Activated CD4-positive, alpha-beta T cell treated with anti-CD3 and anti-CD28 coated beads for 4 hours (primary cell): ENCODE measurements around the gene SH3BP5.

Experiments
- DNase-seq, 2 donors: peaks; one replicate each; pipeline ENCODE4 v3.0.0-alpha.2; 2020

The SH3BP5 gene

DNA sequence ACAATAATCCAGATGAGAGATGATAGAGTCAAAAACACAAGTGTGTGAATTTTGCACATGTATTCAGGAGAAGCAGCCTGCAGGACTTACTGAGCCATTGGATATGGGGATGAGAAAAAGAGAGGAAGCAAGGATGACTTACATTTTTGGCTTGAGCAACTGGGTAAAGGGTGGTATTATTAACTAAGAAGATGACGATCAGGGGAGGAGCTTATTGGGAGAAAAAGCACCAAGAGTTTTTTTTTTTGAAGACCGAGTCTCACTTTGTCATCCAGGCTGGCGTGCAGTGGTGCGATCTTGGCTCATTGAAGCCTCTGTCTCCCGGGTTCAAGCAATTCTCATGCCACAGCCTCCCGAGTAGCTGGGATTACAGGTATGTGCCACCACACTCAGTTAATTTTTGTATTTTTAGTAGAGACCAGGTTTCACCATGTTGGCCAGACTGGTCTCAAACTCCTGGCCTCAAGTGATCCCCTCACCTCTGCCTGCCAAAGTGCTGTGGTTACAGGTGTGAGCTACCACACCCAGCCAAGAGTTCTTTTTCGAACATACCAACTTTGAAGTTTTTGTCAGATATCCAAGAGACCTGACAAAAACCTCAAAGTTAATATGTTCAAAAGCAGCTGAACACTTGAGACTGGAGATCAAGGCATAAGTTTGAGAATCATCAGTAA is 14.8 kb upstream of the SH3BP5 start:
- DNase-seq: no peak

DNA sequence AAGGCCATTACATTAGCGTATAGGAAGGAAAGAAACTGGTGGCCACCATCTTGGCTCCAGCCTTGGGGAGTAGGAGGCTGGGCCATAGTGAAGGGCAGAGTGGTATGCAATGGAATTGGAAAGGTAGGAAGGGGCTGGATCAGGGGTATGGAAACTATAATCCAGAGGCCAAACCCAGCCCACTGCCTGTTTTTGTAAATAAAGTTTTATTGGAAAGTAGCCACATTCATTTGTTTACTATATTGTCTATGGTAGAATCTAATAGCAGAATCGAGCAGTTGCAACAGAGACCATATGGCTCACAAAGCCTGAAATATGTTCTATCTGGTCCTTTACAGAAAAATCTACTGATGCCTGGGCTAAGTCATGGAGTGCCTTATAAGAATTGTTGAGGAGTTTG is 14.1 kb upstream of the SH3BP5 start:
- no peak for DNase-seq

DNA sequence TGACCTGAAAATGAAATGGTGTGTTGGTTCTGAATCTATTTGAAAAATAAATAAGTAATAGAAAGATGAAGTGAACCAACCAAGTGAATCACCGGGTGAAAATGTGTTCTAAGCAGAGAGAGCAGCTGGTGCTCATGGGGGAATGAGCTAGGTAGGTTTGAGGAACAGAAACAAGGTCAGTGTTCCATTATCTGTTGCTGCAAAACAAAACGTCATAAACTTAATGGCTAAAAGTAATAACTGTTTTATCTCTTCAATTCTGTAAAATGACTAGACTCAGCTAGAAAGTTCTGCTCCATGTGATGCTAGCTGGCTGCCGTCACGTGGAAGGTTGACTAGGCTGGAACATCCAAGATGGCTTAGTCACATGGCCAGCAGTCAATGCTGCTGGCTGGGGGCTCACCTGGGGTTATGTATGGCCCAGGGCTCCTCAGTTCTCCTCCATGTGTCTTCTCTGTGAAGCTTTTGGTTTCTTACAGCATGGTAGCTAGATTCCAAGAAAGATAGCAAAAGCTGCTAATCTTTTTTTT is 13.3 kb upstream of the SH3BP5 start:
- DNase-seq: no peak

DNA sequence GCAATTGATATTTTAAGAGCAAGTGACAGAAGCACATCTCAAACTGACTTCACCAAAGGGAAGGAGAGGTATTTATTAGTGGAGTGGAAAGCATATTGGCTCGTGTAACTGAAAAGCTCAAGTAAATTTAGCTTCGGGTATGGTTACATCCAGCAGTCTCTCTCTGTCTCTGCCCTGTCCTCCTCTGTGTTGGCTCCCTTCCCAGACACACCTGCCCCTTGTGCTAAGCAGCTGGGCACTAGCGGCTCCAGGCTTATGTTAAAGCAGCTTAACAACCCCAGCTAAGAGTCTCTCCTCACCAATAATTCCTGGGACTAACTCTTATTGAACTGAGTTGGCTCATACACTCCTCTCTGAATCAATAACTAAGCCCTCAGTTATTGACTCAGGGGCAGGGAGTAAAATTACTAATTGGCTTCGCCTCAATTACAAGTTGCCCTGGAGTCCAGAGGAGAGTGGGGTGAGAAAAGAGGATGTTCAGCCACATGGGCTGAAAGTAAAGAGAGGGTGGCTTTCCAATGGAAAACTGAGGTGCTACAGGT is 12.8 kb upstream of the SH3BP5 start:
- DNase-seq: no peak

DNA sequence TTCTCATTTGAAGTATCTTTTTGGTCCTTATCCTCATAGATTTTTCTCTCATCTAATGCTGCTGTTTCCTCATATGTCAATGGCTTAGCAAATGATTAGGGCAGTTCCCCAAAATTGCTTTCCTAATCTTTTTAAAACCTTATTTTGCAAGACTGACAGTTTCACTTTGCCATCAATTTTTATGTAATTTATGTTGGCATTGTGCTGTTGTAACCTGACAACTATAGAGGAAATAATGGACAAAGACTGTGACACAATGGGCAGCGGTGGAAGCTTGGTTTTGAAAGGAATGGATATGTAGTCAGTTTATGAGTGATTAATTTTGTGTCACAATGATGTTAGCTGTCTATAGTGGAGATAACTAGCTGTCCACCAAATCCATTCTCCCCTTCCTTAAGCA is 10.6 kb upstream of the SH3BP5 start:
- DNase-seq: no peak

DNA sequence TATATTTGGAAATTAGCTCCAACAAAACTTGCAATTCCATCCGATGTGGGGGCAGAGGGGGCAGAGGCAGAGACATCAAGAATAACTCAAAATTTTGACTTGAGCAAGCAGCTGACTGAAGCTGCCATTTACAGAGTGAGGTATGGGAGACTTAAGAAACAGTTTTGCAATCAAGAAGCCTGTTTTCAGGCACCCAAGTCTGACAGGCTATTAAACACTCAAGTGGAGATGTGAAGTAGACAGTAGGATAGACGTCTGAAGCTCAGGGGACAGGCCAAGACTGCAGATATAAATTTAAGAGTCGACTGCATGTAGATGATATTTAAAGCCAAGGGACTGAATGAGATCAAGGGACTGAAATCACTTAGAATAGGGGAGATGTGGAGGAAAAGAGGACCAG is 9.9 kb upstream of the SH3BP5 start:
- DNase-seq: no peak

DNA sequence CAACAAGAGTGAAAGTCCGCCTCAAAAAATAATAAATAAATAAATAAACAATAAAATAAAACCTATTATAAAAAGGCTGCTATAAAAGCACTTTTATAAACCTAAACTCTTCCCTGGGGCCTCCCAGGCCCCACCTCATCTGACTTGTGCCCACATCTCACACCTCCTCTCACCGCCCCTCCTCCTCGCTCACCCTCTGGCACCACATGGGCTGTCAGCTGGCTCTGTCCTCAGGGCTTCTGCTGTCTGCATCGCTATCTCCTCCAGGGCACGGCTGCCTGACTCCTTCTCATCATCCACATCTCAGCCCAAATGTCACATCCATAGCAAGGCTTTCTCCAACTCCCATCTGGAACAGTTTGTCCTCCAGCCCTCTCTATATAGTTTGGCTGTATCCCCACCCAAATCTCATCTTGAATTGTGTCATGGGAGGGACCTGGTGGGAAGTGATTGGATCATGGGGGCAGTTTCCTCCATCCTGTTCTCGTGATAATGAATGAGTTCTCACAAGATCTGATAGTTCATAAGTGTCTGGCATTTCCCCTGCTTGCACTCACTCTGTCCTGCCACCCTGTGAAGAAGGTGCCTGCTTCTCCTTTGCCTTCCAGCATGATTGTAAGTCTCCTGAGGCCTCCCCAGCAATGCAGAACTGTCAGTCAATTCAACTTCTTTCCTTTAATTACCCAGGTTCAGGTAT is 8.8 kb upstream of the SH3BP5 start:
- no peak for DNase-seq

DNA sequence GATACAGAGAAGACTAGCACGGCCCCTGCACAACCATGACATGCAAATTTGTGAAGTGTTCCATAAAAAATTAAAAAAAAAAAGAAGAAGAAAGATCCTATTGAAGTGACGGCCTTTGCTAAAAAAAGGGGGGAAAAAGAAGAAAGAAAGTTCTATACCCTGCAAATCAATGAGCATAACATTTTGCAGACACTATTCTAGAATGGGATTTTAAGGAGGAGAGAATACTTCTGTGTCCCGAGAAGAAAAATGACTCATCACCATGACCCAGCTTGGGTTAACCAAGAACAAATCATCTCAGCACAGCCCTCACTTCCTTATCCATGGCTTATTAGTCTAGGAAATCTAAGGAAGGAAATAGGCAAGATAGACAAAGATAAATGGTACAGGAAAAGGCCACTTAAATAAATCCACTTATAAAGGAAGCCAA is 7.4 kb upstream of the SH3BP5 start:
- DNase-seq: no peak

DNA sequence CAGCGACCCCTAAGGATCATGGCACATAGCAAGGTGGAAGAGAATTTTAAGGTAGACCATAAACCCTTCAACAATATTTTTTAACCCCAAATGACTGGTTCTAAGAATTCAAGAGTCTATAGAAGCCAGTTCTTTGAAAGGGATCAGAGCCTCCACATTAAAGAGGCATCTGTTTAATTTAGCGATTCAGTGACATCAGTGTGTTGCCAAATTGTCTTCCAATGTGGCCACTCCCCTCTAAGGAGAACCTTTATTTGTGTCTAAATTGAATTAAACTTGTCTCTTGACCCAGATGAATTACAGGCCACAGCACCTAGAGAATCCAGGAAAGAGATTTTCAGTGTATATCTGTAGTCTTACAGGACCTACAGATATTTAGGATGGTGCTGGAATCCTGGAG is 6.6 kb upstream of the SH3BP5 start:
- no peak for DNase-seq

DNA sequence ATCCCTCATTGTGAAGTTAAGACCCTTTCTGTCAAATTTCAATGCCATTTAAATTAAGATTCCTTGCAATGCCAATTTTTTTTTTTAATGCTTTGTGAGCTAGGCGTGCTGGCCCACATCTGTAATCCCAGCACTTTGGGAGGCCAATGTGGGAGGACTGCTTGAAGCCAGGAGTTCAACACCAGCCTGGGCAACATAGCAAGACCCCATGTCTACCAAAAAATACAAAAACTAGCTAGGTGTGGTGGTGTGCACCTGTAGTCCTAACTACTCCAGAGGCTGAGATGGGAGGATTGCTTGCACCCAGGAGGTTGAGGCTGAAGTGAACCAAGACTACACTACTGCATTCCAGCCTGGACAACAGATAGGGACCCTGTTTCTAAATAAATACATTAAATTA is 5.6 kb upstream of the SH3BP5 start:
- DNase-seq: no peak

DNA sequence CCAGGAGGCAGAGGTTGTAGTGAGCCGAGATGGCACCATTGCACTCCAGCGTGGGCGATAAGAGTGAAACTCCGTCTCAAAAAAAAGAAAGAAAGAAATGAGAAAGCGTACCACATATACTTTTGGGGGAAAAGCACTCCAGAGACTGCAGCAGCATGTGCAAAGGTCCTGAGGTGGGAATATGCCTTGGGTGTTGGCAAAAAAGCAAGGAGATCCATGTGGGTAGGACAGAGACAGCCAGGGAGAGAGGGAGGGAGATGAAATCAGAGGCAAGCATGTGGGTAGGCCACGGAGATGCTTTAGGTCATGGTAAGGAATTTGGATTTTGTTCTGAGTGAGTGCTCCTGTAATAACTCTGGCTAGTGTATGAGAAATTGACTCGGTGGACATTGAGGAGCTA is 3.7 kb upstream of the SH3BP5 start:
- DNase-seq: no peak

DNA sequence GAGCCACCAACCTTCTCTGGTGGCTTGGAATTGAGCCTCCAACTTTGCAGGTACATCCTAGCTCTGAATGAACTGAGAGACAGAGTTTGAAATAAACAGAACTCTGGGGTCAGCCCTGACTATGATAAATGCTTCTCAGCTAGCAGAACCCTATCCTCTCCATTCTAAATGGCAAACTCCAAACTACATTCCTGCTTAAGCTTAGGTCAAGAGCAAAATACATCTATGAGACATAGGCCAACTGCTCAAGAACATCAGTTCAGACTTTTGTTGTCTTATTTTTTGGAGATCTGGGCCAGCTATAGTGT is 1.5 kb upstream of the SH3BP5 start:
- no peak for DNase-seq

DNA sequence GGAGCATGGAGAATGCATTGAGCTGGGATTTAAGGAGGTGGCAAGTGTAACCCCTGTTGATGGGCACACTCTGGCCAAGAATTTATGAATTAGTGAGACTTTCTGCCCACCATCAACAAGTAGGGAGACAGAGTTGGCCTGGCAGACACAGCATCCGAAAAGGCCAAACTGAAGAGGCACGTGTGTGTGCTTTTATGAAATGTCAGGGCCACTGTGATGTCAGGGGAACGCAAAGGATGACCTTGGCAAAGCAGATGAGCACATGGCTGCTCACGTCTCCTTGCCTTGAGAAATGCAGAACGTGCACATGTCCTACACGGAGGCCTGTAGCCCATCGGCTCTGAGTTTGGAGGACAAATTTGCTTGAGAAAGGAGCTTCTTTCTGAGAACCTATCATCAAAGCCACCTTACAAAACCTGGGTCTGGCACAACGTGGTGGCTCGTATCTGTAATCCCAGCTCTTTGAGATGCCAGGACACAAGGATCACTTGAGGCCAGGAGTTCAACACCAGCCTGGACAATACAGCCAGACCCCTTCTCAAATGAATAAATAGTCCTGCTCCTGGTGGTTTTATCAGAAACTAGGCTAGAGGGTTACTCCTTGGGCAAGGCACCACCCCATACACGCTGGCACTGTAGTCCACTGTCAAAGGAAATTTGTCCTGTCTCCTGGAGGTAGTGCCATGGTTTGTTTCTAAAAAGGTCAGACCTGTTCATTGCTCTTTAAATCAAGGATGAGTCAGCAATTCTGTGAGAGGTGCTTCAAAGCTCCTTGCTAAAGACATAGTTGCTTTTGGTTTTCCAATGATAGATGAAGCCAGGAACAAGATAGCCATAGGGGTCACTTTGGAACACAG is 941 bp upstream of the SH3BP5 start:
- no peak for DNase-seq

DNA sequence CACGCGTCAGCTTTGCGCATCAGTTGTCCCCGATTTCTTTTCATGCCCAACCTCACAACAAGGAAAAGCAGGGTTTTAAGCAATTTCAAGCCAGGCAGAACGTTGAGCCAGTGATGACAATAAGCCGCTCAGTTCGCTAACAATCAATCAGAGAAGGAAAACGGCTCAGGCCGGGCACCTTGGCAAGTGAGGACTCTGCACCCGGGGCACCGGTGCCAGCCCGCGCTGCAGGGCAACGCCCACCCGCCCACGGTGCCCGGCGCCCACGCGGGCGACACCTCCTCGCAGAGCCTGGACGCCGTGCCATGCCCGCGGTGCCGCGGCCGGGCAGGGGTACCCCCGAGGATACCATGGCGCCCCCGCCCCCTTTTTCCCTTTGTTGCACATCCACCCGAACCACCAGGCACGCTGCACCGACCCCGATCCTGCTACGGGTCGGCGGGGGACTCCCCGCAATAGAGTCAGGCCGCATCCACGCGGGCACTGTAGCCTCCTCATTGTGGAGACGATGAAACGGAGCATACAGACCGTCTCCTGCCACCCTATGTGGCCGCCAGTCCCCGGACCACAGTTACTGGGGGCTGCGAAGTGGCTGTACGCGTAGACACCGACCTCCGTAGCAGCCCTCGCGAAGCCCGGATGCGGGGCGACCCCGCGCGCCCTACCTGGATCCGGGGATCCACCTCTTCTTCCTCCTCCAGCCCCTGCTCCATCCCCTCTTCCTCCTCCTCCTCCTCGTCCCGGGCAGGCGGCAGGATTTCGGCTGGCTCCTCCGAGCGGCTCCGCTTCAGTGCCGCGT is 581 bp downstream of the SH3BP5 start:
- DNase-seq: peak; percentile 58 to 66

DNA sequence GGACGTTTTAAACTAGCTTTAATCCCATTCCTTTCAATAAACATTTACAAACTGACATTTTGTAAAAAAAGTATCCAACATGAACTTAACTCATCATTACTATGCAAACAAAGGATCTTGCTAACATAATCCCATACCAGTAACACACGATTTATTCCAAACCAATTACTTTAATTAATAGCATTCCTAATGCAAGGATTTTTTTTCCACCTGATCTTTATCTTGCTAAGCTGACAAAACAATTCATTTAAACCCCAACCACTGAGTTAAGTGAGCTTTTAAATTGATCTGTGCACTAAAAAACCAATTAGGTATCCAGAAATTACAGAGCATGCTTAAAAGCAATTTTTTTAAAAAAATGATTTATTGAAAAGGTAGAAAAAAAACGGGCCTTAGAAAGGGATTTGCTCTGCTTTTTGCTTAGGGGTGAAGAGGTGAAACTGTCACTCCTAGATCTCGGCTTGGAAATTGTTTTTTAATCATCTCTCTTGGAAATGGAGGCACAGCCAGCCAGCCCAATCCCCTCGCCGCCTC is 1.2 kb downstream of the SH3BP5 start:
- DNase-seq: no peak

DNA sequence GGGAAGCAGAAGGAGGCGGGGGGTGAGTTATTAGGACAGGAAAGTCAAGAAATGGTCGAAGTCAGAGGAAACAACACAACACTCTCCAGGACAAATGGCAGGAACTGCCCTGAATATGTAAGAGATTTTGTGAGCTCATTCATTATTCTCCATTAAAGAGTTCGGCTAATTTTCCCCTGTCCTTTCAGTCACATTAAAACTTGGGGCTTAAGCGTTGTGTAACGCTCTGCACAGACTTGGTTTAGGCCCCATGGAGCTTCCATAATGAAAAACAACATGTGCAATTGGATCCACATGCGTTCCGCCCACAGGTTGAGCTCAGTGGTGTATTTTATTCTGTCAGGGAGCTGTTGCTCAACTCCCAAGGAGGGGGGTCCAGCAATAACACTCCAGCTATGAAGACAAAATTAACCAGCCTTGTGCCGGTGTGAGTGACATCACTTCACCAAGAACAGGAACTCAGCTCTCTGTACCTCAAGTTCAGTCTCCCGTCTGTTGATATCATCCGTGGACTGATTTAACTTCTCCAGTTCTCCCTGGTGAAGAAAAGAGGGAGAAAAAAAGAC is 2.3 kb downstream of the SH3BP5 start:
- DNase-seq: no peak

DNA sequence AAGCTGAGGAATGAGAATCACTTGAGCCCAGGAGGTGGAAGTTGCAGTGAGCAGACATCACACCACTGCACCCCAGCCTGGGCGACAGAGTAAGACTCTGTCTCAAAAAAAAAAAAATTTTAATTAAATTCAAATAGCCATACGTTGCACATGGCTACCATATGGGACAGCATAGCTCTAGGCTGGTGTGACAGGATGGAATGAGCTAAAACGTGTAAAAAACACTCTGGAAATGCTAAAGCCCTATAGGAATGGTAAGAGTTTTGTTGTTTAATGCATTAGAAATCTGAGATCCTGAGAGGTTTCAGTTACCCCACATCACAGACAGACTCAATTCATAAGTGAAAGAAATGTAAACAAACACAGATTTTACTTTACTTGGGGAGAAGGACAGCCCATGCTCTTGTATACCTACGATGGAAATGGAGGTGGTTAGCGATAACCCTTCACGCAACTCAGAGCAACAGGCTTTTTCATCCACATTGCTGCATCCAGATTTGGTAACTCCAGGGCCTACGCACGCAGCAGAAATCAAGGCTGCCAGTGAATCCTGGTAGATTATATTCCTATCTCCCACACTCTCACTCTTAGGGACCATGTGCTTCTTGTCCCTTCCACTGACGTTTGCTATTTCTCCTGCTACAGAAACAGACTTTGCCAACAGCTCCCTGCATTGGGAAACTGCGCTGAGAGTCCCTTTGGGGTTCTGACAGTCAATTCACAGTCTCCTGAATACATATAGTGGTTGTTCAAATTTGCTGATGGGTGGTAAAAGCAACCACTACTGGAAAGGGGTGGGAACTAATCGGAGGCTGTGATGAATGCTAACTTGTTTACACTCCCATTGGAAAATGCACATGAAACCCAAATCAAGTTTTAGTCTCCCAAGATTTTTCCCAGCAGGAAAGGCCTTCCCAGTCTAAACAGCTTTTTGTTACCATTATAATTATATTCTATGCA is 3.1 kb downstream of the SH3BP5 start:
- DNase-seq: no peak

DNA sequence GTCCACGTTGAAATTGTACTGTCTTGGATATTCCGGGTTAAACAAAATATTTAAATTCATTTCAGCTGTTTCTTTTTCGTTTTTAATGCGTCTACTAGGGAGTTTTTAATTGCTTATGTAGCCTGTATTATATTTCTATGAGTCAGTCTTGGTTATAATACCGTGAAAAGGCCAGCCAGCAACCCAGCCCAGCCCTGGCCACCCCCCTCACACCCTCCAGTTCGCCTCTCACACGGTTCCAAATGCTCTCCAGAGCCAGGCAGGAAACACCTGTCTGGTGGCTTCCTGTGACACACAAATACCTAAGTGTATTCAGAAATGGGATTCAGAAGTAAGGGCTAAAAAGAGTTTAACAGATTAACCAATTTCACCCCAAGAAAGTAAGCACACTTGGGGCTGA is 4.4 kb downstream of the SH3BP5 start:
- peak; percentile 32 to 35 for DNase-seq

DNA sequence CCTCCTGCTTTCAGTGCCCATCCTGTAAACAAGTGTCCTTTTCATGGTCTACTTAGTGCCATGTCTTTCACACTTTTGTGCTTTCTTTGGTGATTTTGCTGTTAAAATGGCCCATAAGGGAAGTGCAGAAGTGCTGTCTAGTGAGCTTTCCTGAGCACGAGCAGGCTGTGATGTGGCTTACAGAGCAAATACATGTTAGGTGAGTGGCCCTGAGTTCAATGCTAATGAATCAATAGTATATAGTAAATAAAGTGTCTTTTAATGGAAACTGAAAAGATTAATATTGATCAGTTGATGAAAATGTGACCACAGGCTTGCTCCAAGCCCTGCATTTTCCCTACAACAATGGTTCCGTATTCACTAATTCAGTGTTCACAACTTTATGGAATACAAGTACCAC is 5.7 kb downstream of the SH3BP5 start:
- DNase-seq: no peak

DNA sequence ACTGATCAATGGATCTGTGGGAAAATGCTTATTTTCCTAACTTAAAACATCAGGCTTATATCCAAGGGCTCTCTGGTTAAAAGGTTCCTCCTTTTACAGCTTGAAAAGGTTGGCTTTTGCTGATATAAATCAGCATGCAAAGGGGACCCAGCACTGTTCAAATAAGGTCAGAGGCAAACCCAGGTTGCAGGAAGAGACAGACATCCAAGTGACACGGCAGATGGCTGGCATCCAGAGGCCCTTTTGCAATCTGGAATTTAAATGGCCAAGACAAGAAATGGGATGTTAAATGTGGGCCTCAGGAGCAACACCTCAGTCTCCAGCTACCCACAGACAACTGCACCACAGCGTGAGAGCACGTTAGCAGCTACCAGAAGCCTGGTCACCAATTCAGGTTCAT is 6.3 kb downstream of the SH3BP5 start:
- no peak for DNase-seq

DNA sequence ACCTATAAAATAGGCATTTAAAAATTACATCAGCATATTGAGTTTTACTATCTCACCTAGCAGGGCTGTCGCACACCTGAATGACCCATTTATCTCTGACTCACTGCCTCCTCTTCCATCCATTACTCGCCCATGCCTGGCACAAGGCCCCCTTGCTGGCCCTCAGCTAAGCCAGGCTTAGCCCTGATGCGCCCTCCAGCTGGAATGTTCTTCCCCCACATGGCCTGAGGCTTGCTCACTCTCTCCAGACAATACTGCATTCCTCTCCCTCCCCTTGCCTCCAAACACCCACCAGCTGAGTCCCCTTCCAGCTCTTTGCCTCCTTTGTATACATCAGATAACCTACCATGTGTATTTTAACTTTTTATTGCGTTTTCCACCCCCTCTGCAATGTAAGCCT is 7.2 kb downstream of the SH3BP5 start:
- DNase-seq: no peak
